ENCODE measurements around the gene FHAD1. TPM values are rescaled to one million over a fixed set of nuclear protein-coding genes. Genes with fewer than 3 reads are reported as not detected.
A peak's percentile ranks its signal among the peaks of the same experiment; 100 is the strongest.

FHAD1 gene
- polyA plus RNA-seq, 3 donors = 0.67 to 0.69 TPM; not detected in 1

DNA sequence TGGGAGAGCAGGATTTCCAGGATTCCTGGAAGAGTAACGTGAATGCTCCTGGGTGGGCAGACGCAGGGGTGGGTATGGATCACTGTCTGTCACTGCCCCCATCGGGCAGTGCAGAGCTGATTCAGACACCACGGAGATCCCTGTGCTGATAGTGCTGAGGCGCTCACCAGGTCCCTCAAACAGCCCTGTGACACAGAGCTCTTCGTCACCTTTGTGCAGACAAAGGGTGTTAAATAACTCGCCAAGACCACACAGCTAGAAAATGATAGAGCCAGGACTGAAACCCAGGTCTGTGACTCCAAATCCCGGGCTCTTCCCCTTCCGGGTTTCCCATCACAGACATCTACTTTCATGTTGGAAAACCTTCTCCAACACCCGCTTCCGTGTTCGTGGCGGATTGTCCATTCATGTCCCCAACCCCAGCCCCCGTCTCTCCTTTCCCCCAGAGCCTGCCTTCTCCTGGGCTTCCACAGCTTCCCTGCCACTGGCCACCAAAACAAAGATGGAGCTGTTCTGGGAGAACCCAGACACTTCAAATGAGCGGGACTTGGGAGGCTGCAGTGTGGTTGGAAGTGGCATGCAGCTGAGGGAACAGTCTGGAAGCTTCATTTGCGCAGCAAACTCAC is 165.3 kb downstream of the FHAD1 start:
- peak overlapping the region; percentile 97 for H3K4me3 Mint-ChIP-seq
- H3K4me1 Mint-ChIP-seq = peaks cover 63% of the 10 kb centered on the region
- intact Hi-C loops (cut with micrococcal nuclease) = loop anchor here in 1 of 2 donors (5.0 kb wide), 2 partner anchors 65 to 110 kb away; partner anchors contain the start of gene CASP9
- H3K27ac Mint-ChIP-seq = peak overlapping the region; percentile 97 to 99 (median 99)
- peaks cover 6 to 15% (median 11%) of the 10 kb centered on the region in 3 donors for H3K27me3 Mint-ChIP-seq (ENCODE audit: low read depth in 3 of 3)
- peaks cover 48 to 62% of the 10 kb centered on the region in 2 donors for H3K36me3 Mint-ChIP-seq
- Histone ChIP-seq H3K4me2 (replicated peaks; ENCODE audit: extremely low read depth, low read length, poor library complexity, severe bottlenecking) (peak overlapping the region; percentile 84), H3K27ac (ENCODE audit: low read depth in 1 of 2, low read length in 2 of 2) (peak overlapping the region; percentile 95), H3K4me1 (ENCODE audit: control insufficient read depth in 1 of 2, insufficient read depth in 2 of 2, low read length in 2 of 2) (peaks cover 58 to 60% of the 10 kb centered on the region in 2 donors), H3K36me3 (replicated peaks in 1 of 2; ENCODE audit: control insufficient read depth in 1 of 2, insufficient read depth in 2 of 2, low read length in 2 of 2) (peaks cover 26 to 30% of the 10 kb centered on the region in 2 donors), H3K9ac (ENCODE audit: insufficient read depth, low read length, poor library complexity, severe bottlenecking) (peak overlapping the region; percentile 96), H3K9me3 (replicated peaks in 1 of 2; ENCODE audit: control insufficient read depth in 1 of 2, insufficient read depth in 1 of 2, low read length in 2 of 2) (no peaks in the 10 kb centered on the region), H2AFZ (ENCODE audit: insufficient read depth, low read depth, low read length, poor library complexity, severe bottlenecking) (no peak overlapping the region), H4K20me1 (ENCODE audit: insufficient read depth, low read length) (peaks cover 70% of the 10 kb centered on the region), H3K79me2 (ENCODE audit: insufficient read depth, low read length) (peaks cover 72% of the 10 kb centered on the region), H3K27me3 (ENCODE audit: control insufficient read depth in 2 of 2, insufficient read depth in 2 of 2, low read length in 2 of 2) (peaks cover 0 to 16% of the 10 kb centered on the region in 2 donors), H3K4me3 (replicated peaks in 1 of 3; ENCODE audit: low read depth in 2 of 3, low read length in 3 of 3) (peak overlapping the region; percentile 92 to 100 (median 98))
- H3K9me3 Mint-ChIP-seq = peaks cover 0 to 5% (median 0%) of the 10 kb centered on the region in 7 donors
- TF ChIP-seq CTCF (IDR thresholded peaks at IDR 0.05) = no peak
- WGBS (ENCODE audit: insufficient coverage) = 42% methylated on average over 11 of the region's 16 CpGs
- DNase-seq = peak in 2 of 3 donors; percentile 42 to 72

DNA sequence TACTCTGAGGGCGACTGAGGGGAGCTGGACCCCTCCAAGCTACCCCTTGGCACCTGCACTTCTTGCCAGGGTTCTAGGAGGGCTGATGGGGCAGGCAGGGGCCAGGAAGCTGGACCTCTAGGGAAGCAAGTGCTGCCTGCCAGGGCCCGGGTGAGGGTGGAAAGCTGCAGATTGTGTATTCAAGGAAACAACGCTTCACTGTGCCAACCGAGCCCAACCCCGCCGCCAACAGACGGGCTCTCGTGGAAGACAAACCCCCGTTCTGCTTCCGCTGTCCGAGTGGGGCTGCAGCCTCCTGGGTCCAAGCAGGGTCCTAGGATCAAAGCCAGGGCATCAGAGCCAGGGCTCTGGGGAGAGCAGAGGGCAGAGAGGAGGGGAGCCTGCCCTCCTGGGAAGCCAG is 165.8 kb downstream of the FHAD1 start:
- Mint-ChIP-seq H3K4me3 (peak overlapping the region; percentile 97), H3K9me3 (peaks cover 0 to 5% (median 0%) of the 10 kb centered on the region in 7 donors), H3K4me1 (peaks cover 68% of the 10 kb centered on the region), H3K36me3 (peaks cover 50 to 67% of the 10 kb centered on the region in 2 donors), H3K27ac (peak overlapping the region; percentile 97 to 99 (median 99)), H3K27me3 (ENCODE audit: low read depth in 3 of 3) (peaks cover 6 to 12% (median 6%) of the 10 kb centered on the region in 3 donors)
- Histone ChIP-seq H4K20me1 (ENCODE audit: insufficient read depth, low read length) (peaks cover 76% of the 10 kb centered on the region), H3K9ac (ENCODE audit: insufficient read depth, low read length, poor library complexity, severe bottlenecking) (peak overlapping the region; percentile 96), H3K4me1 (ENCODE audit: control insufficient read depth in 1 of 2, insufficient read depth in 2 of 2, low read length in 2 of 2) (peaks cover 64 to 65% of the 10 kb centered on the region in 2 donors), H3K4me2 (replicated peaks; ENCODE audit: extremely low read depth, low read length, poor library complexity, severe bottlenecking) (peak overlapping the region; percentile 84), H3K9me3 (replicated peaks in 1 of 2; ENCODE audit: control insufficient read depth in 1 of 2, insufficient read depth in 1 of 2, low read length in 2 of 2) (no peaks in the 10 kb centered on the region), H3K4me3 (replicated peaks in 1 of 3; ENCODE audit: low read depth in 2 of 3, low read length in 3 of 3) (peak overlapping the region; percentile 92 to 100 (median 98)), H3K27ac (ENCODE audit: low read depth in 1 of 2, low read length in 2 of 2) (peak overlapping the region; percentile 95), H3K27me3 (ENCODE audit: control insufficient read depth in 2 of 2, insufficient read depth in 2 of 2, low read length in 2 of 2) (peaks cover 0 to 10% of the 10 kb centered on the region in 2 donors), H3K79me2 (ENCODE audit: insufficient read depth, low read length) (peaks cover 78% of the 10 kb centered on the region), H2AFZ (ENCODE audit: insufficient read depth, low read depth, low read length, poor library complexity, severe bottlenecking) (no peak overlapping the region), H3K36me3 (replicated peaks in 1 of 2; ENCODE audit: control insufficient read depth in 1 of 2, insufficient read depth in 2 of 2, low read length in 2 of 2) (peaks cover 26 to 30% of the 10 kb centered on the region in 2 donors)
- no peak for DNase-seq
- WGBS (ENCODE audit: insufficient coverage) = 41% methylated on average over 10 of the region's 11 CpGs
- TF ChIP-seq CTCF (IDR thresholded peaks at IDR 0.05) = no peak
- intact Hi-C loops (cut with micrococcal nuclease) = loop anchor here in 1 of 2 donors (5.0 kb wide), 2 partner anchors 66 to 109 kb away; partner anchors contain the start of gene CASP9
